Embryonic facial prominence (tissue), 1 donor: ENCODE results near the gene NT5M.

Experiments used
- DNase-seq: peaks from one replicate; pipeline ENCODE4 v3.0.0-alpha.2; 2016; ENCODE audit errors: extremely low spot score

Gene NT5M

DNA sequence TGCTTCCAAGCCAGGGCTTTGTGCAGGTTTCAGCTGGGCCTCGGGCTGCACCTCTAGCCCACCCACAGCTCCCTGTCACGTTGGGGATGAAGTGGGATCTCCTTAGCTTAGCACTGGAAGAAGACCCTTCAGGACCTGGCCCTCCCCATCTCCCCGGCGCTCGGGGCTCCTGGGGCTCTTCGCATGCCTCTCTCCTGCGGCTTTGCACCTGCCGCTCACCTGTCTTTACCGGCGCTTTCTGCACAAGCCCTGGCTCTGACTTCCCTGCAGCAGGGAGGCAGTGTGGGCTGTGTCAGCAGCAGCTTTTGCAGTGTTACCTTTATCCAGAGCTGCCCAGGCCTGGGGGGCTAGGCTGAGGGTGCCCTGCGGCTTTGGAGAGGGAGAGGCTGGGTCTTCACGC is 52.3 kb downstream of the NT5M start:
- no peak for DNase-seq

DNA sequence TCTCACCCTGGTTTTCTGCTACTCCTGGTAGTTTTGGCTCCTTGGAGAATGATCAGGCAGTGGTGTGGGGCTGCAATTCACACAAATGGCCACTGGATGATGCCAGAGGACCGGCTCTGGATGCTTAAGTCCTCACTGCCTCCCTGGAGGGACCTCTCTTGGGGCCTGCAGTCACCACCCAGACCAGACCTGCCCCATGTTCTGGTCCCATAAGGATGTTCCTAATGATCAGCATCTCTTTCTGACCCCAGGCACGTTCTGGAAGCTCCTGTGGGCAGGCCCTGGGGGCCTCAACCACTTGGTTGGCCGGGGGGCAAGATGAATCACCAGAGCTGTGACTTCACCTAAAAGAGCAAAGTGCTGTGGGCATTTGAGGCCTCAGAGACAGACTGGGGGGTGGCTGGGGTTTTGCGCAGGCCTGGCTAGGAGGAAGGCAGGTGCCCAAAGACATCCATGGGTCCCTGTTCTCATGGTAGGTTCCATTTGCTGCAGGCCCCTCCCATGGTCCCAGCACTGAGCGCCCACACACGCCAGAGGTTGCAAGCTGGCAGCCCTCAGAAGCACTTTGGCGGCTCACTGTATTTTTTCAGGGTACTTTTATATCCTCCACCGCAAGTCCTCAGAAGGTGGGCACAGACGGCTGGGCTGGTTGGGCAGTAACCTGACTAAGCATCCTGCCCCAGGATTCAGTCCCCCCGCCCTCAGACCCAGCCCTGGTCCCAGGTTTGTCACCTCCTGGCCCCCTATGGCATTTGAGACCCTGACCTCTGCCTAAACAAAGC is 53.2 kb downstream of the NT5M start:
- peak; percentile 49 for DNase-seq

DNA sequence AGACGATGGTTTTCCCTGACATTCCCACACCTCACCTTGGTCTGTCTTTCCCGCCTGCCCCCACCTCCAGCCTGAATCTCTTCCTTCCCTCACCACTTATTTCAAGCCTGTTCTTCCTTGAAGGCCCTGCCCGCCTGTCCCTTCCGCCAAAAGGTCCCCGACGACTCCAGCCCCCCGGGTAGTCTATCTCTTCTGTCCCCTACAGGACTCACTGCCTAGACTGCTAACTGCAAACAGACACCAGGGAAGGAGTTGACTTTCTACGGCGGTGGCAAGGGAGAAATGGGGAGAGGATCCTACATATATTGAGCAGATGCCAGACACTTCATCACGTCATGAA is 53.7 kb downstream of the NT5M start:
- DNase-seq = no peak

DNA sequence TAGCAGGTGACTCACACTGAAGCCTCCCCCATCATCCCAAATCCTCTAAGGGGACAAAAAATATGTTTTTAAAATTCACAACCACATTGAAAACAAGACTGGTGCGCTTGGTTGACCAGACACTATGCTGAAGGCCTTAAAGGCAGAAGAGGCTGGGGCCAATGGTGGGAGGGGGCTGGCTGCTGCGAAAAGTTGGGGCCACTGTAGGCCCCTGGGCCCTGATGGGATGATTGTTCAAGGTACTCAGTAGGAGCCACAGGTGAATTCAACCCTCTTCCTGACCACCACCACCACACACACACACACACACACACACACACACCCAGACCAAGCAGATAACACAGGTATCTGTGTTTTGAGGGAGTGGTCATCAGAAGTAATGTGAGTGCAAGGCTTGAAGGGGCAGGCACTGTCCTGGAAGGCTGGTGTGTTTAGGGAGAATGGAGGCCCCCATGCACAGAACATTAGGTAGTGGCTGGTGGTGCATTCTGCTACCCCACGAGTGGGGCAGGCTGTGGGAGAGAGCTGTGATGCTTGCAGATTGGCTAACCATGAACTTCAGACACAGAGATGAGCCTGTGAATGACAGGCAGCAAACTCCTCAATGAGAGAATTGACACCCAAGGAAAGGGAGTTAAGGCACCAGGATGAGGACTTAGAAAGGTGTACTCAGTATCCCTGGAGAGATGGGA is 55.0 kb downstream of the NT5M start:
- DNase-seq = no peak

DNA sequence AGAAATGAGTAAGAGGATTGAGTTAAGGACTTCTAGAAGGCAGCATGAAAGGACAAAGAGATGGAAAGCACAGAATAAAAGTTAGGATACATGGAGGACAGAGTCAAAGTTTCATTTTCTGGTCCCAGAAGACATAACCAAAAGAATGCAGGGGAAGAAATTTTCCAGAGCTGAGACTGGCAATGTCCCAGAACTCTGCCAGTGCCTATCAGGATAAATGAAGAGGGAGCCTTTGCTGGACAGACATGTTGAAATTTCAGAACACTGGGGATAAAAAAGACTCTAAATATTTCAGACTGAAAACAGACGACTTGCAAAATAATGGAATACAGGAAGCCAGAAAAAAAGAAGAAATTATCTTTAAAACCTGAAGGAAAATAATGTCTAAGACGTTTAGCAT is 55.7 kb downstream of the NT5M start:
- DNase-seq = no peak

DNA sequence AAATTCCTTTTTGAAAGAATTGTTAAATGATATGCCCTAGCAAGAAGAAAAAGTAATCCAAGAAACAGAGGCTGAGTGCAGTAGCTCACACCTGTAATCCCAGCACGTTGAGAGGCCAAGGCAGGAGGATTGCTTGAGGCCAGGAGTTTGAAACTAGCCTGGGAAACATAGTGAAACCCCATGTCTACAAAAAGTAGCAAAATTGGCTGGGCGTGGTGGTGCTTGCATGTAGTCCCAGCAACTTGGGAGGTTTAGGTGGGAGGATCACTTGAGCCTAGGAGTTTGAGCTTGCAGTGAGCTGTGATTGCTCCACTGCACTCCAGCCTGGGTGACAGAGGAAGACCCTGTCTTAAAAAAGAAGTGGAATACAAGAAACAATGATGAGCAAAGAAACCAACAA is 56.1 kb downstream of the NT5M start:
- no peak for DNase-seq

DNA sequence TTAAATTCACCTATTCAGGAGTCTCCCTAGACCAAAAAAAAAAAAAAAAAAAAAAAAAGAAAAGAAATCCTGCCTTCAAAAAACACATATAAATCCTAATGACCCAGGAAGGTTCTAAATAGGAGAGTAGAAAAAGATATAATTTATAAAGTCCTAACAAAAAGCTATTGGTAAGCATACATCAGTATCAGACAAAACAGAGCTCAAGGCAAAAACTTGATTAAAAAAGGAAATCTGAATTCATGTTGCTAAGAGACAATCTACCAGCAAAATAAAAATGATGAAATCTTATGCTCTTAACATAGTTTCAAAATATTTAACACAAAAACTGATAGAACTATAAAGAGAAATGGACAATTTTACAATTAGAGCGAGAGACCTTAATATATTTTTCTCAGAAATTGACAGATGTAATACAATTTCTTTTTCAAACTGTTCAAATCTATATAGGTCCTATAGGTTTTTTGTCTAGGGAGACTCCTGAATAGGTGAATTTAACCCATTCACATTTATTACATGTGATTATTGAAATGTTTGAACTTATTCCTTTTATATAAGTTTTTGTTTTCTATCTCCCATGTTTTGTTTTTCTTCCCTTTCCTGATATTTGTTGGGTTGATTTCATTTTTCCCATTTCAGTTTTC is 57.0 kb downstream of the NT5M start:
- DNase-seq = no peak

DNA sequence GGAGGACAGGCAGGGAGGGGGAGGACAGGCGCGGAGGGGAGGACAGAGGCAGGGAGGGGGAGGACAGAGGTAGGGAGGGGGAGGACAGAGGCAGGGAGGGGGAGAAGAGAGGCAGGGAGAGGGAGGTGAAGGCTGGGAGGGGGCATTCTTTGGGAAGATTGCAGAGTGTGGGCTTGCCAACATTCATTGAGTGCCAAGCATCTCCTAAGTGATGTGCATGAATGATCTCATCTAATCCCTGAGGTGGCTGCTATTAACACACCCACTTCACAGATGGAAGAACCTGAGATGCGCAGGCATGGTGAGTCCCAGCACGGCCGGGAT is 58.3 kb downstream of the NT5M start:
- no peak for DNase-seq

DNA sequence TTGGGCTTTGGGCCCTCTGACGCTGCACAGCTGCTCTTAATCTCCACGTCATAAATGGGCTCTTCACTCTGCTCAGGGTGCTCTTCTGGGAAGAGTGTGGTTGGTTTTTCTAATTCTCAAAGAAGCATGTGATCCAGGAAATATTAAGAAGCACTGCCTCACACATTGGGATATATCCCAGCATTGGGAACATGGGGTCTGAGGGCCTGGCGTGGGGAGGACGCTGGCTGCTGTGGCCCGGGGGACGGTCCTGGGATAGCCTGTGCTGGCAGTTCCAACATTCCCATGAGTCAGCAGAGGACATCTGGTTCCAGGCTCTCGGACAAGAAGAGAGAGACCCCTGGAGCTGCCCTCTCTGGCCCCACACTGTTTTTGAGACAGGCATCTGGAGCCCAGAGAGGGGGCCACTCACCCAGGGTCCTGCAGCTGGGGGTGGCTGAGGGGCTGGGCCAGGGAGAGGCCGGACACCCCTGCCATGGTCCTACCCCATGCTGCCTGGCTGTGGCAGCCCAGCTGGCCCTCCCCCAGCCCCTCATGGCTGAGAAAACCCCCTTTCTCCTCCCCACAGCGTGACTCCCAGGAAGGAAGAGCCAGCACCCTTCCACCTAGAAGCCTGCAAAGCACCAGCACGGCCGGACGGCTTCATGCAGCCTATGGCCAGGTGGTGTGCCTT is 58.8 kb downstream of the NT5M start:
- no peak for DNase-seq

DNA sequence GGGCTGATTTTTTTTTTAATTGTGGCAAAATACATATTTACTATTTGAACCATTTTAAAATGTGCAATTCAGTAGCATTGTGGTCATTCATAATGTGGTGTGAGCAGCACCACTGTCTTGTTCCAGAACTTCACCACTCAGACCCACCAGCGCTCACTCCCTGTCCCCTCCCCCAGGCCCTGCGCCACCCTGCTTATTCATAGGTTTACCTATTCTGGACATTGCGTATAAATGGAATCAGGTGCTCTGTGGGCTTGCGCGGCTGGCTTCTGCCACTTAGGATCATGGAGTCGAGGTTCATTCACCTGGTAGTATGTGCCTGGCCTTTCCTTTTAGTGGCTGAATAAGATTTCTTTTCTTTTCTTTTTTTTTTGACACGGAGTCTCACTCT is 59.4 kb downstream of the NT5M start:
- DNase-seq = no peak

DNA sequence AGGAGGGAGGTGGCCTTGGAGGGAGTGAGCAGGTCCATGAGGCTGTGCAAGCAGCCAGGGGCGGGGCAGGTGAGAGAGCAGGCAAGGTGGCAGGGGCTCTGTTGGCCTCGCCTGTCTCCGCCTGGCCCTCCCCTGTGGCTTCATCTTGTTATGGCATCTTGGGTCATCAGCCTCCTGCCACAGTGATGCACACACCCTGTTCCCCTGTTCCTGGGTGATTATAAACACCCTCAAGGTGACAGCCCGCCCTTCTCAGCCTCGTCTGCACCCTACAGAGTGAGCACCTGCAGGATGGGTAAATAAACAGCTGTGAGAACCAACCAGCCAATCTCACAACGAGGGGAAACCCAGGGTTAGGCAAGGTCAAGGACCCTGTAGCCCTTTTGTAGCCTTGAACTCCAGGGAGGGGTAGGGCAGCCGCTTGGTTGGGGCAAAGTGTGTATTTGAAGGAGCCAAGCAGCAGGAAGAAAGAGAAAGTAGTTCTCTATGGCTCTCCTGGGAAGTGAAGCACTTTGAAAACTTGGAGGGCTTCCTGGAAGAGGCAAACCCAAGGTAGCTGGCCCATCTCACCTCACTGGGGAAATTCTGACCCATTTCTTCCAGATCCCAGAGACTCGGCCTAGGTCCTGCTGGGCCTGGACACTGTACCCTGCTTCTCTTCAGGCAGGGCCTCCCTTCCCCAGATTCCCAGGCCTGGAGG is 60.6 kb downstream of the NT5M start:
- DNase-seq = no peak

DNA sequence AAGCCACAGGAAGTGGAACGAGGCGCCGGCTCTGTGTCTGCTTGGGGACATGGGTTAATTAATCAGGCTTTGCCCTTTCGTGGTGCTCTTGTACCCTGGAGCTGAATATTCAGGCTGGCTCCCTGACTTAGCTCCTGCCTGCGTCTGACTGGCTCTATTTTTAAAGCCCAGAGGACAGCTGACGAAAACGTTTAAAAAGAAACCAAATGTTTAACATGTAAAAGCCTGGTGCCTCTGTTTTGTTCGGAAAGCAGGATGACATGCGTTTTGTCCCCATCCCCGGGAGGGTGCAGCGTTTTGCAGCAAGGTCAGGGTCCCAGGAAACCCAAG is 61.1 kb downstream of the NT5M start:
- no peak for DNase-seq

DNA sequence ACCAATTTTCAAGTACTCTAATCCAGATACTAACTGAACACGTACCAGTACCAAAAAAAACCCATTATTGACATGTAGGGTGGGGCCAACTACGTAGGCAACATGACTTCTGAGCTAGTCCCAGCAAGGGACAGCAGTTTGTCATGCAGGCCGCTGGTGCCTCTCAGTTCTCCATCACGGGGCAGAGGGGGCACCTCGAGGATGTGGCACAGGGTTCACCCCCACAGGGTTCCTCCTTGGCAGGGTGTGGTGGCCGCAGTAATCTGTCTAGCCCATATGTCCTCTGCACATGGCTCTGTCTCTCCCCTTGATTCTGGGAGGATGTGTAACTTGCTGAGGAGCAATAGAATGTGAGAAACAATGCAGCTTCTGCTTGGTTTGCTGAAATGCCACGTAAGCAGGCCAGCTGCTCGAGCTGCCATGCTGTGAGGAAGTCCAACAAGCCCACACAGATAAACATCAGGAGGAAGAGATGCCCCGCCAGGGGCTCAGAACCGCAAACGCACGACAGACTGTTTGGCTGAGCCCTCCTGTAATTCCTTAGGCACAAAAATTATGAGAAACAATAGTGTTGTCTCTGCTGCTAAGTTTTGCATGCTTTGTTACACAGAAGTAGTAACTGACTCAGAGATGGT is 62.4 kb downstream of the NT5M start:
- DNase-seq = no peak

DNA sequence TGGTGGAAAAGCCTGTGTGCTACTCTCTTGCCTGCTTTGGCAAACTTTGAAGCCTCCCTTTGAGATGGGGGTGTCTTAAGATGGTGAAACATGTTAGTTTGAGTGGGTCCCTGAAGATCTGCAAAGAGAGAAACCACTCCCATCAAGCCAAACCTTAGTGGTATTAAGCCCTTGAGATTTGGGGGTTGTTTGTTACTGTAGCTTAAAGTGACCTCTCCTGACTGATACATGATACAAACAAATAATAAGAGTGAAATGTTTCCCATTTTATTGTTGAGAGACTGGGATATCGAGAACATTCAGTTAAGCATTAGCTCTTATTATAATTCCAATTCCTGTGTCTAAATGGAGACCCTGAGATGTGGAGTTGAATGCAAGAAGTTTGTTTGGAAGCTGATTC is 63.1 kb downstream of the NT5M start:
- DNase-seq = no peak

DNA sequence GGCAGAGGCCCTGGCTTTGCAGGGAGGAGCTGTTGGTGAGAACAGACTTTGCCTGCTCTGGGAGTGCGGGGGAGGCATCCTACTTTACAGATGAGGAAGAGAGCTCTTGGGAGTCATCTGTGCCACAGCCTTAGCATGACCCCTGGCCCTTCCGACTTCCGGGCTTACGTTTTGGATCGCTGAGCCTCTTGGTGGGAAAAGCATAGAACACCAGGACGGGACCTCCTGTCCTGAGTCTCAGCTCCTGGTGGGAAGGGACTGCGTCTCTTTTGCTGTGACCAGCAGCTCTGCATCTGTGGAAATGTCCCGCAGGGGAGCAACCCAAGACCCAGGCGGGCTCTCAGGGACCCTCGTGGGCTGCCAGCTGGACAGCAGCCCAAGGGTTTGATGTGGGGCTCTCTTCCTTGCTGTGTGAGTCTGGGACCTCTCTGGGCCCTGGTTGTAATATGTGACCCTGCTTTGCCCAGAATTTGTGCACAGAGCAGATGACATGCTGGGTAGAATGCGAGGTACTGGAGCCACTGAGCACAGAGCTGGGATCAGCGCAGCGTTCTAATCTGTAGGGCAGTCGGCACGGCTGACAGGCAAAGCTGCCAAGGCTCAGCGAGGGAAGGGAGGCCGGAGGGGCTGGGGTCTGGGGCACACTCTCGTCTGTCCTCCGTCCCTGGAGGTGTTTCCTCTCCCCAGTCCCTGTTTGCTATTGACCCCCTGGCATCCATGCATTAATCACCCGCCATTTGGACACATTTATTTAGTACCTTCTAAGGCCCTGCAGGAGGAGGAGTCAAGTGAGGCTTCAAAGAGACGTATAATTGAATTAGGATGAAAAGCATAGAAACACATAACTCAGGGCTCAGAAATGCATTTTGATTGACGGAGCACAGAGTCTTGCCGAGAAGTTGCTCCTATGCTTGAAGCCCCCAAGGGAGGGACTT is 64.0 kb downstream of the NT5M start:
- DNase-seq = no peak

DNA sequence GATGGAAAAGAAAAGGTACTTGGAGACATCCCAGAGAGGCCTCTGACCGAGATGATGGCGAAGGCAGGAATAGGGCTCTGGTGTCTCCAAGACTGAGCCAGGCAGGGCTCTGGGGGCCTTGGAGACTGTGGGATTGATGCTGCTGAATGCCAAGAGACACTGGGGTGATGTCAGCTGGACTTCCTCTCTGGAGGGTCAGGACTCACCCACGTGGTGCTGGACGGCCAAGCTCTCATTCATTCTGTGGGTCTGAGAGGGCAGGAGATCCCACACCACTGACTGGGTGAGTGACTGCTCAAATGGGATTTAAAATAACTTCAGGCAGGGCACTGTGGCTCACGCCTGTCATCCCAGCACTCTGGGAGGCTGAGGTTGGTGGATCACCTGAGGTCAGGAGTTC is 64.8 kb downstream of the NT5M start:
- no peak for DNase-seq

DNA sequence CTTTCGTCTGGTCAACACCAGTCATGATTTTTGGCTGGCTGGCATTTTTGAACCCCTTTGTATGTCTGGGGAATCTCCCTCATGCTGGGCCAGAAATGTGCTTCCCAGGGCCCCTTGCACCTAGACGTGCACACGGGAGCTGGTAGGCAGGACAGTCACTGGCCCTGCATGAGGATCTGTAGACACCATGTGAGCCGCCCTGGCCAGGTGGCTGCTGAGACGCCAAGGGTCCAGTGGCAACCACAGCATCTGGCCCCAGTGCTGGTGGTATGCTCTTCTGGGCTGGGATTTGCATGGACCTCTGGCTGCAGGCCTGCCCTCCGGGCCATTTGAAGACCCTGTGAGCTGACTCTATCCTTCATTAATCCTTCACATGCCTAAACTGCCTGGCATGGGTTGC is 67.5 kb downstream of the NT5M start:
- no peak for DNase-seq

DNA sequence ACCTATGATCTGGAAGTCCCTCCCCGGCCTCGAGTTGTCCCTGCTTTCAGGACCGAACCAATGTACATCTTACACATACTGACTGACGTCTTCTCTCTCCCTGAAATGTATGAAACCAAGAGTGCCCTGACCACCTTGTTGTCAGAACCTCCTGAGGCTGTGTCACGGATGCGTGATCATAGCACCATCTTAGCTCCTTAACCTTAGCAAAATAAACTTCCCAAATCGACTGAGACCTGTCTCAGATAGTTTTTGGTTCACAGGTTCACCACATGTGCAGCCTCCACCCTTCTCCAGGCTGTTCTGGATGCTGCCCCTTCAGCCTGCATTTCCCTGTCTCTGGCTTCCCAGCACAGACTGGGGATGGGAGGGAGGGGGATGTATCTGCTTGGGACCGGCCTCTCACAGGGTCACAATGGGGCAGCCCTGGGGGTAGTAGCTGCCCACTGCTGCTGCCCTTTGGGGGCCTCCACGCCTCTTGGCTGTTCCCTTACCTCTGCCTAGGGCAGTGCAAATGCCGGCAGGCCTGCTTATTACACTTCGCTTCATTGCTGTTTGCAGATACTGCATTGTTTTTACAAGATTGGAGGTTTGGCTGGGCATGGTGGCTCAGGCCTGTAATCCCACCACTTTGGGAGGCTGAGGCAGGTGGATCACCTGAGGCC is 69.8 kb downstream of the NT5M start:
- DNase-seq = no peak

DNA sequence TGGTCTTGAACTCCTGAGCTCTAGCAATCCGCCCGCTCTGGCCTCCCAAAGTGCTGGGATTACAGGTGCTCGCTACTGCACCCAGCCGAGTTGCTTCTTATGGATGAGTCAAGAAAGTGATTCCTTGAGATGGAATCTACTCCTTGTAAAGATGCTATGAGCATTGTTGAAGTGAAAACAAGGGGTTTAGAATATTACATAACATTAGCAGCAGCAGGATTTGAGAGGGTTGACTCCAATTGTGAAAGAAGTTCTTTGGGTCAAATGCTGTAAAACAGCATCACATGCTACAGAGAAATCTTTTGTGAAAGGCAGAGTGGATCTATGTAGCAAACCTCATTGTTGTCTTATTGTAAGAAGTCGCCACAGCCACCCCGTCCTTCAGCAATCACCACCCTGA is 72.7 kb downstream of the NT5M start:
- DNase-seq = no peak

DNA sequence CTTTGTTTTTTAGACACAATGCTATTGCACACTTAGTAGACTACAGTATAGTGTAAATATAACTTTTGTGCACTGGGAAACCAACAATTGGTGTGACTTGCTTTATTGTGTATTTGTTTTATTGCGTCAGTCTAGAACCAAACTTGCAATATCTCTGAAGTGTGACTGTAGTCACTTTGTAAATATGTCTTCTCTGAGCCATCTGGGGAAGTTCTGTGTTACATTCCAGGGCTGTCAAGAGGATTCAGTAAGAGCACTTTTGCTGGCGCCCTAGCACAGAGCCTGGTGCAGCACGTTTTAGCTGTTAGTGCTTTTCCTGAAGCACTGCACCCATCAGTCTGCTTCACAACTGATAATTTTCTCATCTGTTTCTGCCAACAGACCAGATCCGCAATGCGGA is 73.2 kb downstream of the NT5M start:
- no peak for DNase-seq
